K562 (cell line): Measurements from ENCODE around the gene ZFPM1. TPM values are rescaled to one million over a fixed set of nuclear protein-coding genes. Genes with fewer than 3 reads are reported as not detected.

Source experiments
- ATAC-seq: fragments of 200-7000 bp; cut with Tn5 transposase; 3 replicates; pipeline ENCODE4 v1.9.1; 2020; ENCODE audit warnings: moderate library complexity
- BruUV-seq: library from RNA; stranded (reverse); fragments of 400-500 nt; replicated peaks from 2 replicates; lab custom pipeline; 2021; lab: Mats Ljungman, UMichigan
- CTCF ChIA-PET: fragments of 300-600 bp; formaldehyde crosslinking; extraction: SDS; loops from one replicate; lab custom pipeline; 2021; ENCODE audit warnings: low intra/inter-chr PET ratio; lab: Yijun Ruan, JAX
- POLR2A ChIA-PET: fragments of 300-600, 350-650 bp; sonication (Branson Sonifier 250); formaldehyde crosslinking; extraction: SDS; loops from one replicate; lab custom pipeline; 2021; ENCODE audit warnings: antibody characterized with exemption, inconsistent platforms; lab: Yijun Ruan, JAX
- DNase-seq, 4 experiments: peaks; one replicate each; pipeline versions ENCODE4 v3.0.0 to v3.0.0-alpha.2; 2011 to 2018; ENCODE audit warnings: low spot score in 3 of 4, mixed read lengths in 3 of 4; ENCODE audit errors: extremely low read depth in 1 of 4
- FAIRE-seq: peaks from 2 replicates; lab custom pipeline; 2011; peaks lifted over from hg19 to GRCh38; lab: Jason Lieb, UNC
- H2AFZ ChIP-seq: 2 replicates; pipeline ENCODE4 v1.6.0; 2011; ENCODE audit warnings: low read depth, low read length, control low read depth, inconsistent platforms
- H3K27ac ChIP-seq: fragments of 200-600 bp; 3 replicates; pipeline ENCODE4 v1.8.0; 2011; ENCODE audit warnings: low read depth, mild to moderate bottlenecking, control low read depth, inconsistent platforms, low read length, moderate library complexity, mixed read lengths; ENCODE audit errors: extremely low read depth
- H3K27me3 ChIP-seq, 2 experiments: fragments of 300-600 bp in 1 of 2; 2 replicates in 1 of 2; 3 replicates in 1 of 2; pipeline versions ENCODE4 v1.6.0 to v1.8.0; 2011; ENCODE audit warnings: inconsistent platforms in 2 of 2, low read length in 2 of 2, mild to moderate bottlenecking in 1 of 2, mixed read lengths in 1 of 2, moderate library complexity in 1 of 2; ENCODE audit not compliant: control insufficient read depth in 2 of 2, insufficient read depth in 2 of 2
- H3K36me3 ChIP-seq: fragments of 300-600 bp; 3 replicates; pipeline ENCODE4 v1.8.0; 2011; ENCODE audit warnings: mild to moderate bottlenecking, low read length, inconsistent platforms; ENCODE audit not compliant: control insufficient read depth, insufficient read depth
- H3K4me1 ChIP-seq, 2 experiments: fragments of 200-600 bp in 1 of 2; replicated peaks in 1 of 2; 2 replicates in 1 of 2; 3 replicates in 1 of 2; pipeline versions ENCODE4 v1.5.1 to v1.8.0; 2011; ENCODE audit warnings: inconsistent platforms in 2 of 2, low read length in 2 of 2, mild to moderate bottlenecking in 1 of 2, mixed read lengths in 1 of 2, moderate library complexity in 1 of 2; ENCODE audit not compliant: control insufficient read depth in 2 of 2, insufficient read depth in 2 of 2
- H3K4me2 ChIP-seq: 2 replicates; pipeline ENCODE4 v1.6.1; 2011; ENCODE audit warnings: low read length, control low read depth, inconsistent platforms, mixed read lengths; ENCODE audit not compliant: insufficient read depth
- H3K4me3 ChIP-seq: fragments of 200-600 bp; sonication (generic), shearing (Covaris generic); 2 replicates; pipeline ENCODE4 v1.5.1; 2016; ENCODE audit warnings: control low read depth, inconsistent platforms
- H3K79me2 ChIP-seq: fragments of 200-600 bp; 3 replicates; pipeline ENCODE4 v1.8.0; 2011; ENCODE audit warnings: low read length, inconsistent platforms; ENCODE audit not compliant: control insufficient read depth, insufficient read depth
- H3K9ac ChIP-seq, 2 experiments: 2 replicates each; pipeline versions ENCODE4 v1.6.0 to v1.6.1; 2011; ENCODE audit warnings: low read depth in 2 of 2, low read length in 2 of 2, control low read depth in 1 of 2, inconsistent platforms in 1 of 2, mild to moderate bottlenecking in 1 of 2, mixed read lengths in 1 of 2; ENCODE audit not compliant: insufficient read depth in 1 of 2
- H3K9me1 ChIP-seq: one replicate; pipeline ENCODE4 v1.6.0; 2011; ENCODE audit warnings: inconsistent platforms, mild to moderate bottlenecking, low read length, moderate library complexity; ENCODE audit not compliant: control insufficient read depth, insufficient read depth
- H3K9me3 ChIP-seq: replicated peaks from 2 replicates; pipeline ENCODE4 v1.5.1; 2011; ENCODE audit warnings: low read depth, low read length, inconsistent platforms; ENCODE audit not compliant: control insufficient read depth, insufficient read depth
- H4K20me1 ChIP-seq: replicated peaks from 2 replicates; pipeline ENCODE4 v1.6.1; 2011; ENCODE audit warnings: low read length, inconsistent platforms, mixed read lengths; ENCODE audit not compliant: control insufficient read depth, insufficient read depth
- CC2D1A ChIP-seq: fragments of 450-650 bp; IDR thresholded peaks from 2 replicates; pipeline ENCODE4 v1.6.1; 2017; ENCODE audit warnings: mild to moderate bottlenecking
- CLOCK ChIP-seq: fragments of 250-450 bp; sonication (Bioruptor Pico); IDR thresholded peaks from 2 replicates; pipeline ENCODE4 v1.4.0; 2020; ENCODE audit warnings: mild to moderate bottlenecking, moderate library complexity, borderline replicate concordance
- GABPB2 ChIP-seq: fragments of 250-450 bp; sonication (Bioruptor Pico); conservative IDR thresholded peaks from 2 replicates; pipeline ENCODE4 v1.5.1; 2021; ENCODE audit warnings: mild to moderate bottlenecking
- HDGF ChIP-seq: fragments of 450-650 bp; IDR thresholded peaks from 2 replicates; pipeline ENCODE4 v1.6.1; 2016
- KDM1A ChIP-seq, 2 experiments: fragments of 450-650 bp; IDR thresholded peaks; 2 replicates each; pipeline ENCODE4 v1.6.1; 2016; ENCODE audit warnings: mild to moderate bottlenecking in 2 of 2
- MAFK ChIP-seq: IDR thresholded peaks from 2 replicates; pipeline ENCODE4 v1.6.1; 2011; ENCODE audit warnings: low read length, improper control_type of control experiment
- NFE2L1 ChIP-seq: fragments of 450-650 bp; IDR thresholded peaks from 2 replicates; pipeline ENCODE4 v1.6.1; 2016; ENCODE audit warnings: missing genetic modification characterization, low read depth, mild to moderate bottlenecking, missing compliant biosample characterization, moderate library complexity, borderline replicate concordance
- SP1 ChIP-seq: sonication (generic); formaldehyde crosslinking; IDR thresholded peaks from 2 replicates; pipeline ENCODE4 v1.8.1; 2022; ENCODE audit warnings: mild to moderate bottlenecking, missing genetic modification reagents
- YY1 ChIP-seq, 3 experiments: IDR thresholded peaks; 2 replicates each; pipeline ENCODE4 v1.6.1; 2011; ENCODE audit warnings: low read length in 2 of 3, mild to moderate bottlenecking in 2 of 3, moderate library complexity in 2 of 3, borderline replicate concordance in 1 of 3, control low read depth in 1 of 3, low read depth in 1 of 3; ENCODE audit not compliant: insufficient read depth in 3 of 3, insufficient replicate concordance in 2 of 3, control insufficient read depth in 1 of 3, insufficient read length in 1 of 3; ENCODE audit errors: extremely low read depth in 1 of 3
- ZNF507 ChIP-seq: conservative IDR thresholded peaks from 2 replicates; pipeline ENCODE4 v1.6.1; 2017; ENCODE audit warnings: missing genetic modification characterization, missing compliant biosample characterization
- ZNF609 ChIP-seq: sonication (generic); formaldehyde crosslinking; IDR thresholded peaks from 2 replicates; pipeline ENCODE4 v1.8.1; 2023; ENCODE audit warnings: missing genetic modification reagents, mild to moderate bottlenecking, borderline replicate concordance
- ZNF699 ChIP-seq: fragments of 250-450 bp; sonication (Bioruptor Pico); IDR thresholded peaks from 2 replicates; pipeline ENCODE4 v1.8.0; 2021; ENCODE audit warnings: mild to moderate bottlenecking, moderate library complexity; ENCODE audit not compliant: insufficient replicate concordance
- ZNF830 ChIP-seq: fragments of 250-450 bp; sonication (Bioruptor Pico); IDR thresholded peaks from 2 replicates; pipeline ENCODE4 v1.5.0; 2021; ENCODE audit warnings: mild to moderate bottlenecking
- WGBS: fragments of 100-300 bp; shearing (Covaris generic); methylation state at CpG from one replicate; pipeline ENCODE4 v1.1.6; 2016; ENCODE audit warnings: low coverage, mixed read lengths; ENCODE audit not compliant: insufficient coverage; ENCODE audit errors: missing lambda C conversion rate; 5-methylcytosine and 5-hydroxymethylcytosine counted together
- in situ Hi-C: fragments of 300-500 bp; cut with MboI; formaldehyde crosslinking; loops from 4 replicates; pipeline ENCODE4 v1.15.0; 2018; ENCODE audit warnings: inconsistent platforms, mixed read lengths
- intact Hi-C: fragments of 100-400 bp; cut with micrococcal nuclease; formaldehyde crosslinking; loops from 2 replicates; pipeline ENCODE4 v1.14.2; 2022
- polyA plus RNA-seq, 8 experiments: library from polyadenylated mRNA; depleted of rRNA in 4 of 8; stranded (reverse) in 5 of 8; unstranded in 3 of 8; fragments of >200 nt; fragmentation: Nextera tagmentation in 2 of 8; fragmentation: Illumina TruSeq in 1 of 8; extraction: Ambion mirVana in 2 of 8; extraction: Trizol in 1 of 8; gene quantifications; 2 replicates each; pipeline versions ENCODE4 v1.2.1 to v1.2.3, GENCODE V29; 2011 to 2014; ENCODE audit warnings: inconsistent platforms in 1 of 8, missing spikeins in 1 of 8
- total RNA-seq, 7 experiments: library from RNA; depleted of rRNA in 6 of 7; stranded (reverse); fragments of >200 nt in 6 of 7; fragmentation: Illumina TruSeq in 2 of 7; extraction: Trizol in 2 of 7; gene quantifications; 2 replicates each; pipeline versions ENCODE4 v1.2.1 to v1.2.3, GENCODE V29; 2011 to 2021; ENCODE audit warnings: low replicate concordance in 1 of 7

ZFPM1 gene
- total and polyA plus RNA-seq, 9 of the 15 experiments (the other 6 are each of a cell fraction or from before 2014, with no cell fraction given): 0.03 to 35.9 (median 1.4) TPM

GRCh38 chr16:88407042-88407420, 46.0 kb upstream of the ZFPM1 start (continued):
- TF ChIP-seq CLOCK (CRISPR knock-in tag) (no peak), ZNF699 (CRISPR knock-in tag) (no peak), NFE2L1 (tag) (no peak), ZNF830 (no peak), YY1 (IDR thresholded peaks at IDR 0.05; ENCODE audit: borderline replicate concordance in 1 of 3, control insufficient read depth in 1 of 3, extremely low read depth in 1 of 3, insufficient read depth in 3 of 3, insufficient read length in 1 of 3, insufficient replicate concordance in 2 of 3, low read depth in 1 of 3, low read length in 2 of 3) (no peak)

GRCh38 chr16:88407807-88408206, 45.3 kb upstream of the ZFPM1 start:
- no peak overlapping the region for H3K4me3 ChIP-seq
- CTCF ChIA-PET: no interaction called here
- WGBS: 15% methylated on average over 5 of the region's 5 CpGs
- in situ Hi-C loops (no loop called here), intact Hi-C loops (loop anchor here (10.0 kb wide), 1 partner anchor 123 kb away; no protein-coding TSS in a partner anchor)
- ATAC-seq: no peak
- no peaks in the 10 kb centered on the region for H3K79me2 ChIP-seq
- H3K9me3 ChIP-seq: no peaks in the 10 kb centered on the region
- FAIRE-seq: no peak
- no peaks in the 10 kb centered on the region for H3K9me1 ChIP-seq
- no peak overlapping the region for H3K9ac ChIP-seq
- BruUV-seq: no TSS peak
- H2AFZ ChIP-seq: no peak overlapping the region
- H3K36me3 ChIP-seq: no peaks in the 10 kb centered on the region
- no peak overlapping the region for H3K27ac ChIP-seq
- H3K4me2 ChIP-seq: no peak overlapping the region
- POLR2A ChIA-PET: interaction anchor here (0.6 kb wide), 2 partner anchors 13 to 54 kb away, joined by 3 read pairs; no protein-coding TSS in a partner anchor
- DNase-seq: no peak
- H4K20me1 ChIP-seq: peaks cover 13% of the 10 kb centered on the region; the same call in 1 of the 2 replicates
- peaks cover 10 to 49% of the 10 kb centered on the region in 2 experiments for H3K27me3 ChIP-seq
- peaks cover 0 to 65% of the 10 kb centered on the region in 2 experiments; a peak in 3 of 5 replicates for H3K4me1 ChIP-seq
- TF ChIP-seq ZNF507 (tag) (no peak), GABPB2 (CRISPR knock-in tag) (no peak), HDGF (no peak), KDM1A (IDR thresholded peaks at IDR 0.05) (no peak), MAFK (no peak), CC2D1A (no peak), ZNF609 (CRISPR knock-in tag) (no peak), SP1 (CRISPR knock-in tag) (no peak)
